DMS153 treated with DMSO at 0.1 percent for 48 hours (cell line): ENCODE data around the gene CD300A.
"Not testable (repeated sequence)": the region's sequence is repeated elsewhere in the genome, so short reads cannot be mapped to it uniquely, and the experiment has no call there.

Experiments used
- DNase-seq: peaks from one replicate; lab custom pipeline; 2025; ENCODE audit not compliant: unreplicated experiment; lab: John Stamatoyannopoulos, UW

Gene CD300A

DNA sequence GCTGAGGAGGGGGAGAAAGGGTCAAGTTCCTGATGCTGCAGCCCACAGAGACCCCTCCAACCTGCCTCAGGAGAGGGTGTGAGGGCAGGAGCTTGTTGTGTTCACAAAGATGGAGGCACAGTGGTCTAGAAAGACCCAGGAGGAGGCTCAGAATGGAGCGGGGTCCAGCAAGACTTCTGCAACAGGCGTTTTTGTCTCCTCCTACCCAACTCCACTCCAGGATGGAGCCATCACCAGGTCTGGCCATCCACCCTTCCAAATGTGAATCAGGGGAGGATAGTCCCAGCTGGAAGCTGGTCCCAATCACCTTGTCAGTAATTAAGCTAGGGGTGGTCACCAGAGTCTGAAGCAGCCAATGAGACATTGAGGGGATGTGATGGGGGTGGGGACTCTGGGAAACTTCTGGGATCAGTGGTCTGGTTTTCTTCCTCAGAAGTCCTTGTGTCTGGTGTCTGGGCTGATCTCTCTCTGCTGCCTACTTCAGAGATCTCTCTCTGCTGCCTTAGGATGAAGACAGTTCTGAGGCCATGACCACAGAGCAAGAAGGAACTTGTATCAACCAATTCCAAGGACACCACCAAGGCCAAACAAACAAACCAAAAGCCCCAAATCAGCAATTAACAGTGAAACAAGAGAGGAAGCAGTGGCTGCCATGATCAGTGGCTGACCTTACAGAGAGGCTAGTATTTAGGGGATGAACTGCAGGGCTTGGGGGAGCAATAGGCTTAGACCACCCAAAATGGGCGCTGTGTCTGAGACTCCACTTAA, 50.3 kb downstream of the CD300A start:
- no peak for DNase-seq

DNA sequence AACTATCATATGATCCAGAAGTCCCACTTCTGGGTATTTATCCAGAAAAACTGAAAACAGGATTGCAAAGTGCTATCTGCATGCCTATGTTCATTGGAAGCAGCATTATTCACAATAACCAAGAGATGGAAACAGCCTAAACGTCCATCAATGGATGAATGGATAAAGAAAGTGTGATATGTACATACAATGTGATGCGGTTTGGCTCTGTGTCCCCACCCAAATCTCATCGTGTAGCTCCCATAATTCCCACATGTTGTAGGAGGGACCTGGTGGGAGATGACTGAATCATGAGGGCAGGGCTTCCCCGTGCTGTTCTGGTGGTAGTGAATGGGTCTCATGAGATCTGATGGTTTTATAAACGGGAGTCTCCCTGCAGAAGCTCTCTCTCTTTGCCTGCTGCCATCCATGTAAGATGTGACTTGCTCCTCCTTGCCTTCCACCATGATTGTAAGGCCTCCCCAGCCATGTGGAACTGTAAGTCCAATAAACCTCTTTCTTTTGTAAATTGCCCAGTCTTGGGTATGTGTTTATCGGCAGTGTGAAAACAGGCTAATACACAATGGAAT, 52.1 kb downstream of the CD300A start:
- not testable (repeated sequence) for DNase-seq

DNA sequence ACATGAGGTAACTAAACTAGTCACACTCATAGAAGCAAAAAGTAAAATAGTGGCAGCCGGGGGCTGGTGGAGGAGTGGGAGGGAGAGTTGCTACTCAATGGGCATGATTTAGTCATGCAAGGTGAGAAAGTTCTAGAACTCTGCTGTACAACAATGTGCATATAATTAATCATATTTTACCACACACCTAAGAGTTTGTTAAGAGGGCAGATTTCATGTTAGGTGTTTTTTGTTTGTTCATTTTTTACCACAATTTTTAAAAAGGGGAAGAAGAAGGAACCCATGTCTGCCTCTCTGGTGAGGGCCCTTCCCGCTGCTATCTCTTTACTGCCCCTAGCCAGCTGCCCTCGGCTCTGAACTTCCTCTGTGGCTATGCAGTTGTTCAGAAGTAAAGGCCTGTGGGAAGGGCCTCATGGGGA, 53.6 kb downstream of the CD300A start:
- DNase-seq: no peak

DNA sequence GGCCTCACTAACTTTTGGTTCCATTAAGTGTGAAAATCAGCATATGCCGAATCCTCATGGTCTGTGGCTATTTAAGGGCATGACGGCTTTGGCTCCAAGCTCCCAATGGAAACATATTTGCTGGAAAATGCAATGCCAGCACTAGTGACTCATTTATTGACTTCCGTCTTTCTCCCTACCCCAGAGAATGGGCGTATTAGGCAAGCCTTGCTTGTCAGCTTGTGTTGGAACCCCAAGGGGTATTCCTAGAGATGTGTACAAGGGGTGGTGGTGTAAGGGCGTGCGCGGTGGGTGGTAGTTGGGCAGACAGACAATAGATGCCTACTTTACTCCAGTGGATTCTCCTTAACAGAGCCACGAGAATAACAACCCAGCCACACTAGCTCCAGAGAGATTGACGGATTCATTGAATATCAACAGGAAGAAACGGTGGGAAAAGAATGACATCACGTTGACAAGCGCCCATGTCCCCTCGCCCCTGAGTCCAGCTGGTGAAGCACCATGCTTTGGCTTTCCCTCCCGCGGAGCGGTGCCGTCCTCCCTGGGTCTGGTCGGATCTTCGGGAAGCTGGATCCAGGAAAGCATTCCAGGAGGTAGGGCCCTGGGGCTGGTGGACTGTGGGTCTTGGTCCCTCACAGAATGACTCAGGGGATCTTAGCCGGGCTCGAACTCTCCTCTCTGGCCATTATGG, 54.5 kb downstream of the CD300A start:
- no peak for DNase-seq

DNA sequence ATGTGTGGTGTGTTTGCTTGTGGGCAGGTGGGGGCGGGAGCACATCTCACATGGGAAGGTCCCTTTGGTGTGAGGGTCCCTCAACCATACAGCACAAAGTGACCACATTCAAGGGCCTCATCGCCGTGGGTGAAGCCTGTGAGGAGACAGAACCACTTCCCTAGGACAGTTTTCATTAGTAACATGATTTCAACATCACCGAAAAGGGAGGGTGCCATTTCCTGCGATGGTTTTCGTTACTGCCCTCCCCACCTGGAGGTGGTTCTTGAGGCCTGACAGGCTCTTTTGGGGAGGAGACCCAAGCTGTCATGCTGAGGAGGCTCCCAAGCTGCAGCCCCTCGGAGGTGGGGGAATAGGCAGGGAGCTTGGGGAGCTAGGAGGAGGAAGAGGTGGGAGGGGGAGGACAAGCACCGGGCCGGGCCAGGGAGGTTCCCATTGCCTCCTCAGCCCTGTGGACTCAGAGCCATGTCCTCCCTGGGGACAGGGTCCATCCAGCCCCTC, 55.3 kb downstream of the CD300A start:
- no peak for DNase-seq

DNA sequence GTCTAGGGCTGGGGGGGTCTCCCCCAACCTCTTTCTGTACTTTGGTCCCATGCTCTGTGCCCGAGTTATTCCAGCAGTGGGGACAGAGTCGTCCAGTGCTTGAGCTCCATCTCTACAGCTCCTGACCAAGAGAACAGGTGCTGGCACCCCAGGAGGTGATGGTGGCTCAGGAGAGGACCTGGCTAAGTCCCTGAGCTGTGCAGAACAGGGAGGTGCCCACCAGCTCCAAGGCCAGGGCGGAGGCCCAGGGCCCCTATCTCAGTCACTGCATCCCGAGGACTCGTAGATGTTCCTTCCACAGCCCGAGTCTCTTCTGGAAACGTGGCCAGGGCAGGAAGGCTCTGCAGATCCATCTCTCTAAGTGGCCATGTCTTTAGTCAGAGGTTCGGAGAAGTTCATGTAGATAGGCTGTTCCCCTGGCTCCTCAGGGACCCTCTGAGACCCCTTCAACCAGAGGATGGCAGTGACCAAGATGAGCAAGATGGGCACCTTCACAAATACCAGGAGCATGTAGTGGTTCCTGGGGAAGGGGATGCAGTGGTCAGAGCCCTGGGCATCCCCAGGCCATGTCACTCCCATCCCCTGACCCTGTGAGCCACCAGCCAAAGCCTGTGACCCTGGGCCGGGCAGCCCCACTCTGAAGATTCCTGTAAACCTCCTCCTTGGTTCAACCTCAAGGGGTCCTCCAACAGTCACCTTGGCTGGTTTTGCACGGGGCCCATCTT, 56.1 kb downstream of the CD300A start:
- DNase-seq: no peak

DNA sequence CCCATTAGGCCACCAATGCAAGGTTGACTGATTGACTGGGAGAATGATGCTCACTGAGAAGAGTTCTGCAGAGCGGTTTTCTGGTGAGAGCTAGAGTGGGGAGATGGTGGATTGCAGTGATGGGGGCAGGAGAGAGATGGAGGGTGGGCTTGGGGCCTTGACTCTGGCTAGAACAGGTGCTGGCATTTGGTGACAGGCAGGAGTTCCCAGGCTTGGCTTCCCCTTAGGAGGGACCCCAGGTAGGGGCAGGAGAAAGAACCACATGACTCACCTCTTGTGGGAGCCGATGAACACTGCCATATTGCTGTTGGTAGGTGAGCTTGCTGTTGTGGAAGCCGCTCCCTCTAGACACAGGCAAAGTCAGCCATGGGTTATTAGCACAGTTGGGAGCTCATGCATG, 56.9 kb downstream of the CD300A start:
- no peak for DNase-seq

DNA sequence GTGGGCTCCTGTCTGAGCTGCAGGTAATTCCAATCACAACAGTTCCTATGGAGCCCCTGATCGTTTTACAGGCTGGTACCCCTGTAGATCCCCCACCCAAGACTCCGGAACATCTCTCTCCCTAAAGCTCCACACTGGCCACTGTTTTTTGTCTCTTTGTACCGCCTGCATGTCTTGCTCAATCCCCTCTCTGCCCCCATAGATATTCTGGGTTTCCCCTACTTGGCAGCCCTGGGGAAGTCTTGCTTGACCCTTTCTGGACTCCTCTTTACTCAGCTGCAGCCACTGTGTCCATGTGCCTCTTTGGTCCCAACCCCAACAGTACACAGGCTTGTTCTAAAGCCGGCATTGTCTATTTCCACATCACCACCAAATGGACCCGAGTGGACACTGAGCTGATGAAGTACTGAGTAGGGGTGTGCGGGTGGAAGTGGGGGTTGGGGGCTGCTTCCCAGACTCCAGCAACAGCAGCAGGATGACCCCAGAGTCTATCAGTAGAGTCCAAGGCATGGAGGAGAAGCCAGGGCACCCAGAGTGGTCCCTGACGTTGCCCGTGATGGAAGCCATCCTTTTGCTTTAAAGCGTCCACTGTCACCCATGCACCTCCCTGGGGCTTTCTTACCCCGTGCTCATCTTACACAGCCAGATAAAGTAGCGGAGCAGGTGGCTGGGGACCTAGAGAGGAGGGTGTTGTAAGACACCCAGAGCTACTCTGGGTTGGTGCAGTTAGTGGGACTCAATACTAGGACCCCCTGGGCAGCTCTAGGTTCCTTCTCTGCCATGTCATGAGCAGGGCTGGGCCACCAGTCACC, 58.4 kb downstream of the CD300A start:
- DNase-seq: no peak

DNA sequence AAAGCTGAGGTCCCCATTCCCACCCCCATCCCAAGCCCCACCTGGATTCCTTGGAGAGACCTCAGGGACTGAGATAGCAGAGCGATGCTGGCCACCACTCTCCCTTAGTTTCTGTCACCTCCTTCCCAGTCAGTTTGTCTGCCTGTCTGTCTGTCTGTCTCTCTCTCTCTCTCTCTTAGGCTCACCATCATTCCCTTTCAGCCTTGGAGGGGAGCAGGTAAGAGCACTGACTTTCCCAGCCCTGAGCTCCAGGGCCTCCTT, 59.0 kb downstream of the CD300A start:
- DNase-seq: no peak

DNA sequence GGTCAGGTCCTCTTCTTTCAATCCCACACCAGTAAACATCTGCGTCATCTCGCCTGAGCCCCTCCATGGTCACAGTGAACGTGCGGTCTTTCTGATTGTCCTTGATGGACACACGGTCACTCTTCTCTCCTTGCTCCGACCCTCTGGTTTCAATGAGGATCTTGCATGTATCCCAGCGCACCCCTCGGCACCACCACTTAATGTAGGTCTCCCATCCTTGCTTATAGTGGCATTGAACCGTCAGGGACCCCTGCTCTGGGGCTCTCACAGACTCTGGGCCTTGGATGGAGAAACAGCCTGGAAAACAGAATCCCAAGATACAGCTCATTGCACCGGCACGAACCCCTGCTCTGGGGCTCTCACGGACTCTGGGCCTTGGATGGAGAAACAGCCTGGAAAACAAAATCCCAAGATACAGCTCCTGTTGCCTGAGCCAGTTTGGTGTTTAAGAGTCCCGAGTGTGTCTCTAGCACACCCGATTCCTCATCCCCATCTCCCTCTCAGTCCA, 59.4 kb downstream of the CD300A start:
- DNase-seq: no peak

DNA sequence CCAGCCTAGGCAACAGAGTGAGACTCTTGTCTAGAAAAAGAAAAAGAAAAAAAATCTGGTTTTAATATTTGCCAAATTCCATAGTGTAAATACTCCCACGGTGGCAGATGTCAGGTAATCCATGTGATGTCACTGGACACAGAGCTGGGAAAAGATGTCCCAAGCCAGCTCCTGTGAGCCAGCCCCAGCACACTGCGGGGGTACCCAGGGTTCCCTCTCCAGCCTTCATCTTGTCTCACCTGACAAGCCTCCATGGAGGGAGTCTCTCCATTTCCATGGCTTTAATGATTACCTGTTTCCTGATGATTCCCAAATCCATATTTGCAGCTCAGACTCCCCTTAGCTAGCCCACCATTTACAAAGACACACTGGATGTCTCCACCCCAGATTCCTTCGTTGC, 60.2 kb downstream of the CD300A start:
- no peak for DNase-seq

DNA sequence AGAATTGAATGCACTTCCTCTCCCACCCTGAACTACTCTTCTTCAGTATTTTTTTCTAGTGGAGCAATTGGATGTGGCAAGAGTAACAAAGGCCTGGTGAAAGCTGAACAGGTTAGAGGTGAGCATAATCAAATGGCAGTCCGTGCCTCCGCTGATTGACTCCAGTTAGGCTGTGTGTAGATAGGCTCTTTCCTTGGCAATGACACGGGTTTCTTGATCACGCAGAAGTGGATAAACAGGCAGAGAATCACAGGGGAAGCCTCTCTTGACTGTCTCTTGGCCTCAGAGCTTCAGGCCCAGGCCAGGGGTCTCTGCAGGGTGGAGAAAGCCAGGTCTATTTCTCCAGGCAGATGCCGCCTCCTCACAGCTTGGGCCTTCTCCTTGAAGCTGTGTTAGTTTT, 60.6 kb downstream of the CD300A start:
- no peak for DNase-seq

DNA sequence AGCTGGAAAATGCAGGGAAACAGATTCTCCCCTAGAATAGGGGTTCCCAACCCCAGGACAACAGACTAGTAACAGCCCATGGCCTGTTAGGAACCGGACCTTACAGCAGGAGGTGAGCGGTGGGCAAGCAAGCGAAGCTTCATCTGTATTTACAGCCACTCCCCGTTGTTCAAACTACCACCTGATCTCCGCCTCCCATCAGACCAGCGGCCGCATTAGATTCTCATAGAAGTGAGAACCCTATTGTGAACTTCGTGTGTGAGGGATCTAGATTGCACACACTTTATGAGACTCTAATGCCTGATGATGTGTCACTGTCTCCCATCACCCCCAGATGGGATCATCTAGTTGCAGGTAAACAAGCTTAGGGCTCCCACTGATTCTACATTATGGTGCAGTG, 61.3 kb downstream of the CD300A start:
- no peak for DNase-seq

DNA sequence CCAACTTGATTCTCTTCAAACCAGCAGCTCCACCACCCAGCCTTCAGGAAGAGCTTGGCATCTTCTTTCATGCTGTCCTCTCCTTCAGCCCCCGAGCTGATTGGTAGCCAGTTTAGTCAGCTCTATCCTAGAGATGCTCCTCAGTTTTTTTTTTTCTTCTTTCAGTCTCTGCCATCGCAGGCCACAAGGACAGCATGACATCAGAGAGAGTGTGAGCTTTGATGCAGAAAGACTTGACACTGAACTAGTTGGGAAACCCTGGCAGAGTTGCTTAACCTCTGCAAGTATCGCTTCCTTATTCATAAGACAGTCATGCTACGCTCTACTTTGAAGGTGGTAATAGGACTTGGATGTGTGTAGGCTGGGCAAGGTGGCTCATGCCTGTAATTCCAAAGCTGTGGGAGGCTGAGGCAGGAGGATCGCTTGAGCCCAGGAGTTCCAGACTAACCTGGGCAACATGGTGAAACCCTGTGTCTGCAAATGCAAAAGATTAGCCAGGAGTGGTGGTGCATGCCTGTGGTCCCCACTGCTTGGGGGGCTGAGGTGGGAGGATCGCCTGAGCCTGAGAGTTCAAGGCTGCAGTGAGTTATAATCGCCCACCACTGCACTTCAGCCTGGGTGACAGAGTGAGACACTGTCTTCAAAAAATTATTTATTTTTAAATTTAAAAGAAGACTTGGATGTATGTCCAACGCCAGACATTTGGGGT, 62.2 kb downstream of the CD300A start:
- no peak for DNase-seq

DNA sequence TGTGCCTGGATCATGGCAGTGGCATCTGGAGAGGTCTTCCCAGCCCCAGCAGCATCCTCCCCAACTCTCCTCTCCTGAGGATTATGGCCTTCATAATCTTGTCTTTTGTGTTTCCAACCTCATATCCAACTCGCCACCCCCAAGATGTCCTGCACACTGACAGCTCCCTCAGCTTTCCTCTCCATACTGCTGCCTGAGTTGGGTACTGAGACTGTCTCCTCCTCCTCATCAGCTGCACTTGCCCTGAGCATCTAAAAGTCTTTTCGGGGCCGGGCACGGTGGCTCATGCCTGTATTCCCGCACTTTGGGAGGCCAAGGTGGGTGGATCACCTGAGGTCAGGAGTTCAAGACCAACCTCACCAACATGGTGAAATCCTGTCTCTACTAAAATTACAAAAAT, 62.8 kb downstream of the CD300A start:
- no peak for DNase-seq

DNA sequence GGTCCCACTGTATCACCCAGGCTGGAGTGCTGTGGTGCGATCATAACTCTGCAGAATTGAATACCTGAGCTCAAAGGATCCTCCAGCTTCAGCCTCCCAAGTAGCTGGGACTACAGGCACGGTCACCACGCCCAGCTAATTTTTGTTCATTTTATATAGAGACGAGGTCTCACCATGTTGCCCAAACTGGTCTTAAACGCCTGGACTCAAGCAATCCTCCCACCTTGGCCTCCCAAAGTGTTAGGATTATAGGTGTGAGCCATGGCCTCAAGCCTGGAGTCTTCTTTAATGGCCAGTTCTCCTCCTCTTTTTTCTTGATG, 64.4 kb downstream of the CD300A start:
- DNase-seq: no peak

DNA sequence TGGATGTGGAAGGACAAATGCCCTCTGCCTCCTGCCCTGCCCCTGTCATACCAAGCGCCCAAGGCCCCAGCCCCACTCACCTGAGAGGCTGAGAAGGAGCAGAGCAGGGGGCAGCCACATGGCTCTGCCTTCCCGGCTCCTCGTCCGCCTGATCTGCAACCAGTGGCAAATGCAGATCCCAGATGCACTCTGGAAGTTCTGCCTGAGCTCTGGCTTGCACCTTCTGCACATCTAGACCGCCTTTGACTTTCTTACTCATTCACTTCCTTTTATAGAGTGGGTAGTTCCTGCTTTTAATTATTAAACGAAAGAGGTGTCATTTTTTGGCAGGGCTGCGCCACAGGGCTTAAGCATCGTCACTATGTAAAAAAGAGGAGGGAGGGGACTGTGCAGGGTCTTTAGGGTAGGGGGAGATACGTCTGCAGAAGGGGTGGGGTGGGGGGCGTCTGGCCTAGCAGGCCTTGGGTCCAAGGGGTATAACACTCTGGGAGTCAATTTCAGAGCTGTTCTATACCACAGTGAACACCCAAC, 64.9 kb downstream of the CD300A start, which contains the start of gene CD300LB:
Gene CD300LB, minus strand, starts transcription at position 245 of the 531 bp plus-strand sequence. Its CDS starts 125 bp downstream, at position 120.
- no peak for DNase-seq

DNA sequence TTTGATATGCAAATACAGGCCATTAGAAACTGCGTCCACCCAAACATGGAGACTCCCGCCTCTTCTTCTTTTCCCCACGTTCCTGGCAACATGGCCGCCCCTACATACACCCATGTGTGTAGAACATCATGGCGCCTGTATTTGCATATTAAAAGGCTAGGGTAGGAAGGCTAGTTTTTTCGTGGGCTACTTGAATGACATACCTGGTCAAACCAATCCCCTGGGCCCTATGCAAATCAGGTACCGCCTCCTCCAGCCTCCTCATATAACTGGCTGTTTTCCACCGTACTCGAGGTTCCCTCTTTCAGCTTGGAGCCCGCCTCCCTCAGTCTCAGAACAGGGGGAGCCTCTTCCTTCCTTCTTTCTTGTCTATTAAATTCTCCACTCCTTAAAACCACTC, 65.7 kb downstream of the CD300A start:
- no peak for DNase-seq
